Tibial nerve (tissue), 4 donors: ENCODE results near the gene MARK4.

Source experiments
- EP300 ChIP-seq, 2 donors: sonication (generic); formaldehyde crosslinking; IDR thresholded peaks; one replicate each; pipeline ENCODE4 v1.6.1; 2017; ENCODE audit warnings: antibody characterized with exemption in 2 of 2, mild to moderate bottlenecking in 1 of 2
- POLR2A ChIP-seq, 2 donors: fragments of 450-650 bp; IDR thresholded peaks; one replicate each; pipeline ENCODE4 v1.6.1; 2017; ENCODE audit warnings: antibody characterized with exemption in 2 of 2, mild to moderate bottlenecking in 2 of 2, moderate library complexity in 2 of 2
- TF ChIP-seq, protein P1 (sequence below), 5 experiments: fragments of 200-600 bp in 3 of 5; fragments of 450-650 bp in 2 of 5; sonication (generic) in 3 of 5; IDR thresholded peaks; one replicate each; pipeline ENCODE4 v1.5.1; 2016 to 2019; ENCODE audit warnings: antibody characterized with exemption in 5 of 5, mild to moderate bottlenecking in 3 of 5, moderate library complexity in 2 of 5

DNA sequence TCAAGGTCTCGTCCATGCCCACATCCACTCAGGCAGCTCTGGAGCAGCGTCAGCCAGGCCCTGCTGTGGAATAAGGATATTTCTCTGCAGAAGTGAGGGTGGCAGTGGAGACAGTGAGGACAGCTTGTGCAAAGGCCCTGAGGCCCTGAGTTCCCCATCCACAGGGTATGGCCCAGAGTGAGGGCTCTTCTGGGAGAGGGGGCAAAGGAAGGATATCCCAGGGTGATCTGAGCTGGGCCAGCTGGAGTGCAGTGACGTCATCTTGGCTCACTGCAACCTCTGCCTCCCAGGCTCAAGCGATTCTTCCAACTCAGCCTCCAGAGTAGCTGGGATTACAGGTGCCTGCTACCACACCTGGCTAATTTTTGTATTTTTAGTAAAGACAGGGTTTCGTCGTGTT is 11.5 kb downstream of the MARK4 start:
- TF ChIP-seq POLR2A (IDR thresholded peaks at IDR 0.05): no peak
- no peak for TF ChIP-seq EP300 (IDR thresholded peaks at IDR 0.05)
- TF ChIP-seq, protein P1, sequence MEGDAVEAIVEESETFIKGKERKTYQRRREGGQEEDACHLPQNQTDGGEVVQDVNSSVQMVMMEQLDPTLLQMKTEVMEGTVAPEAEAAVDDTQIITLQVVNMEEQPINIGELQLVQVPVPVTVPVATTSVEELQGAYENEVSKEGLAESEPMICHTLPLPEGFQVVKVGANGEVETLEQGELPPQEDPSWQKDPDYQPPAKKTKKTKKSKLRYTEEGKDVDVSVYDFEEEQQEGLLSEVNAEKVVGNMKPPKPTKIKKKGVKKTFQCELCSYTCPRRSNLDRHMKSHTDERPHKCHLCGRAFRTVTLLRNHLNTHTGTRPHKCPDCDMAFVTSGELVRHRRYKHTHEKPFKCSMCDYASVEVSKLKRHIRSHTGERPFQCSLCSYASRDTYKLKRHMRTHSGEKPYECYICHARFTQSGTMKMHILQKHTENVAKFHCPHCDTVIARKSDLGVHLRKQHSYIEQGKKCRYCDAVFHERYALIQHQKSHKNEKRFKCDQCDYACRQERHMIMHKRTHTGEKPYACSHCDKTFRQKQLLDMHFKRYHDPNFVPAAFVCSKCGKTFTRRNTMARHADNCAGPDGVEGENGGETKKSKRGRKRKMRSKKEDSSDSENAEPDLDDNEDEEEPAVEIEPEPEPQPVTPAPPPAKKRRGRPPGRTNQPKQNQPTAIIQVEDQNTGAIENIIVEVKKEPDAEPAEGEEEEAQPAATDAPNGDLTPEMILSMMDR (IDR thresholded peaks at IDR 0.05): no peak
